Kidney capillary endothelial cell (primary cell): Measurements from ENCODE around the gene ACP5.
"Not testable (repeated sequence)": the region's sequence is repeated elsewhere in the genome, so short reads cannot be mapped to it uniquely, and the experiment has no call there.

Experiments used
- DNase-seq: peaks from one replicate; pipeline ENCODE4 v3.0.0-alpha.2; 2018; ENCODE audit warnings: low spot score

ACP5 gene

DNA sequence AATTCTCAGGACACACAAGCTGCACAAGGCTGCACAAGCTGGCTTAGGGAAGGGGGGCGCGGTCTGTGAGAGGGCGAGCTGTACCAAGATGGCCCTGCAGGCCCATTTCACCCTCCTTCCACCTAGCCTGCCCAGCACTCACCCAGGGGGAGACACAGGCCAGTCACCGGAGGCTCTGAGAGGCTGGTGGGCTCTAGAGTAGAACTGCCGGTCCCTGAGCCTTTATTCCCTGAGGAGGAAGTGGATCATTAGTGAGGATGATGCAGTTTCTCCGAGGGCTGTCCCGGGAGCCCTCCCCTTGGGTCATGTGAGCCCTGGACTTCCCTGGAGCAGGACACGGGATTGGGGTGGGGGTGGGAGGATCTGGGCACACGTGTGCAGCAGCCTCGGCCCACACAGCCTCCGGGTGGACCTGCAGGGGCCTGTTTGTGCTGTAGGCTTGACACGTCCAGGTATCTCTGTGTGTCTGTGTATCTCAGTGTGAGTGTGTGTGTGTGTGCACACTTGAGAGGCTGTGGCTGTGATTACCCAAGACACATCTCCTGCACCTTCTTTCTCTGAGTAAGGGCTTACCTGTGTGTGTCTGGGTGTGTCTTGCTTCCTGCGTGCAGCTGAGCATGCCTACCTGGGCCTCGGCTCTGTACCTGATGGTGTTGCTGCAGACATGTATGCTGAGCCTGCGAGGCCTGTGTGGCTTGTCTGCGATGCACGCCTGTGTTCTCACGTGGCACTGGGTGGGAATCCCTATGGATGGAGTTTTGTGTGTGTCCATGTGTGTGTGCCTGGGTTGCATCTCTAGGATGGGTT is at the start of gene ACP5:
TSS of gene ACP5 (minus strand) at position 195 of the 807 bp plus-strand sequence. CDS start 328 bp downstream, outside the sequence.
- DNase-seq: no peak

DNA sequence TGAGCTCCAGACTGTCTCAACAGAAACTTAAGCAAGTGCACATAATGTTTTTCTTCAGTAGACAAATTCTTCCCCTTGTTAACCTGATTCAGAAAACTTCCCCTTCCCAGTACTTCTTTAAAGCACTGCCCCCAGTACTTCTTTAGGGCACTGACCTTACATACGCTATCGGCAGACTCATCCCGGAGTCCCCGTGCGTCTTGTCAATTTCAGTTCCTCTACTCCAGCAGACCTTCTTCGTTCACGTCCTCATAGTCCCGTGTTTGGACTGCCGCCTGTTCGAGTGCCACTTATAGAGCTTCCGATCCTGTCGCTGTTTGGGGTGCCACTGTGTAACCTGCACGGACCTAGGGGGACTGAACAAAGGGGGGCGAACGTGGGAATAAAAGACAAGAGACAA is 48.8 kb upstream of the ACP5 start:
- DNase-seq: no peak

DNA sequence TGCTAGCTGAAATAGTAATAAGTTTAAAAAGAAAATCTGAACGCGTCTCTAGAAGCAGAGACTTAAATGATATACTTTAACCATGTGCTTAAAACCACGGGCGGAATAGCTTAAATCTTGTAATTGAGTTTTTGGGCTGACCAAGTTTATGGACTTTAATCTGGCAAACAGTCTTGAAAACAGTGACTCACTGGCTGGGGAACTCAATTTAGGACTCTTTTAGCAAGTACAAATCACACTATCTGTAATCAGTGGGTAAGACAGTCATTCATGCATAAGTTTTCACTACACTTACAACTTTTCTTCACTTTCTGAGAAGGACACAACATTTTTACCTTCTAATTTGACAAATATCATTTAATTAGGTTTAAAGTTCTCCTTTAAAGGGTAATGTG is 46.6 kb upstream of the ACP5 start:
- no peak for DNase-seq

DNA sequence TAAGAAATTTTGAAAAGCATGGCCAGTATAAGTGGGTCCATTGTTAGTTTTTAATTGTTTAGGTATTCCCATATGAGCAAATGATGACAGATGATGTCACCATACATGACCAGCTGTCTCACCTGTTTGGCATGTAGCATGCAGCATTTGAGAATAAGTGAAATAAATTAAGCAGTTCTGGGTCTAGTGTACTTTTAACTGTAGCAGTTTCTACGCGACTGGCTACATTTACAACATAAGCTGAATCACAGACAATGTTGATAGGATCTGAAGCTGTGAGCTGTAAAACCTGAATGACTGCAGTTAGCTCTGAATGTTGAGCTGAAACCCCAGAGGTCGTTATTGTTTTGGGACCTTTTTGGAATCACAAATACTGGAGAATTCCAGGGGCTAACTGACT is 45.0 kb upstream of the ACP5 start:
- not testable (repeated sequence) for DNase-seq

DNA sequence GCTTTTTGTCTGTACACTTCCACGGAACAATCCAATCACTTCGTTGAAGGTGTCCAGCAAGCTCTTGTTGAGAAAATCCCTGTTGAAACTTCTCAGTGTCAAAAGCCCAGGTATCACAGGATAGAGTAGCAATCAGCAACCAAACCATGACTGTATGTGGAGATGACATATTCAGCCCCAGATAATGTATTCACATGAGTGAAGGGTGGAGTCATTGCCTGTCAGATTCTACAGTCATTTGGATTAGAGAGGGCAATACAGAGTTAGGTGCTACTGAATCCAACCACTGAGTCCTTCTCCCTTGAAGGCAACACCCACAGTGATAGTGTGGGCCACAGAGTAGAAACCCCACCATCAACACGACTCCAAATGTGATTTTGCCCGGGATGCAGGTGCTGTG is 43.1 kb upstream of the ACP5 start:
- no peak for DNase-seq

DNA sequence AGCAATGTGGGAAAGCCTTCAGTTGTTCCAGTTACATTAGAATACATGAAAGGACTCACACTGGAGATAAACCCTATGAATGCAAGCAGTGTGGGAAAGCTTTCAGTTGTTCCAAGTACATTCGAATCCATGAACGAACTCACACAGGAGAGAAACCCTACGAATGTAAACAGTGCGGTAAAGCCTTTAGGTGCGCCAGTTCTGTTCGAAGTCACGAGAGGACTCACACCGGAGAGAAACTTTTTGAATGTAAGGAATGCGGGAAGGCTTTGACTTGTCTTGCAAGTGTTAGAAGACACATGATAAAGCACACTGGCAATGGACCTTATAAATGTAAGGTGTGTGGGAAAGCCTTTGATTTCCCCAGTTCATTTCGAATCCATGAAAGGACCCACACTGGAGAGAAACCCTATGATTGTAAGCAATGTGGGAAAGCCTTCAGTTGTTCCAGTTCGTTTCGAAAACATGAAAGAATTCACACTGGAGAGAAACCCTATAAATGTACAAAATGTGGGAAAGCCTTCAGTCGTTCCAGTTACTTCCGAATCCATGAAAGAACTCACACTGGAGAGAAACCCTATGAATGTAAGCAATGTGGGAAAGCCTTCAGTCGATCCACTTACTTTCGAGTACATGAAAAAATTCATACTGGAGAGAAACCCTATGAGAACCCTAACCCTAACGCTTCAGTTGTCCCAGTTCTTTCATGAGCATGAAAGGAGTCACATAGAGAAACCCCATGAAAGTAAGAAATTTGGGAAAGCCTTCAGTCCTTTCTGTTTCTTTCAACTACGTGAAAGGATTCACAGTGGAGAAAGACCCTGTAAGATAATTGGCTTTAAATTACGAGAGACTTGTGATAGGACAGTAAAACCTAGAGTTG is 40.0 kb upstream of the ACP5 start:
- no peak for DNase-seq

DNA sequence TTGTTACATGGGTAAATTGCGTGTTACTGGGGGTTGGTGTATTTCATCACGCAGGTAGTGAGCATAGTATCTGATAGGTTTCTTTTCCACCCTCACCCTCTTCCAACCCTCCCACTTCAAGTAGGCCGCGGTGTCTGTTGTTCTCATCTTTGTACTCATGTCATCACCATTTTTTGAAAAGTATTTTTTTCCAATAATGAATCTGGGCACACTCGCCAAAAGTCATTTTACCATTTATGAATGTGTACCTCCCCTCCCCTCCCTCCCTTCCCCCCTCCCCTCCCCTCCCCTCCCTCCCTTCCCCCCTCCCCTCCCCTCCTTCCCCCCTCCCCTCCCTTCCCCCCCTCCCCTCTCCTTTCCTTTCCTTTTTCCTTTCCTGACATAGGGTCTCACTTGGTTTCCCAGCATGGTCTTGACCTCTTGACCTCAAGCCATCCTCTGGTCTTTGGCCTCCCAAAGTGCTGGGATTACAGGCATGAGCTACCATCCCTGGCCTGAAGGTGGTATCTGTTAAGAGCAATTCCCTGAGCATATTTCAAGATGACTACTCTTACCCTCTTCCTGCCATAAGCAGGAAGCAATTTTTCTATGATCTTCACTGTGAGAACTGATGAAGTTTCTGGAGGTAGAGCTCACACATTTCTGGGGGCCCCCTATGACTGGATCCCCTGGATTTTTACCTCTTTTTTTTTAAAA is 35.5 kb upstream of the ACP5 start:
- no peak for DNase-seq

DNA sequence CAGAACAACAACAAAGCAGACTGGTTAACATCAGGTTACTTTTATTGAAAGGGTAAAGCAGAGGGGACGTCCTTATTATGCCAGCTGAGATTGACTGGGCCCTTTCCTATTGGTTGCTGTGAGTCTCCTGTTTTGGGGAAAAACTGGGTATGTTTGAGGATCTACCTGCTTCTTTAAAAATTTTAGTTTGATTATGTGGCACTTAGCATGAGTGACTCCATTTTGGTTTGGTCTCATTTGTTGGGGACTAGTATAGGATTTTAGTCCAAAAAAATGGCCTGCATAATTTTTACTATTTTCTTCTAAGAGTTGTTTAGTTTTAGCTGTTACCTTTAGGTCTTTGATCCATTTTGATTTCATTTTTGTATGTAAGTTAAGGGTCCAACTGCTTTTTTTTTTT is 34.3 kb upstream of the ACP5 start:
- DNase-seq: no peak

DNA sequence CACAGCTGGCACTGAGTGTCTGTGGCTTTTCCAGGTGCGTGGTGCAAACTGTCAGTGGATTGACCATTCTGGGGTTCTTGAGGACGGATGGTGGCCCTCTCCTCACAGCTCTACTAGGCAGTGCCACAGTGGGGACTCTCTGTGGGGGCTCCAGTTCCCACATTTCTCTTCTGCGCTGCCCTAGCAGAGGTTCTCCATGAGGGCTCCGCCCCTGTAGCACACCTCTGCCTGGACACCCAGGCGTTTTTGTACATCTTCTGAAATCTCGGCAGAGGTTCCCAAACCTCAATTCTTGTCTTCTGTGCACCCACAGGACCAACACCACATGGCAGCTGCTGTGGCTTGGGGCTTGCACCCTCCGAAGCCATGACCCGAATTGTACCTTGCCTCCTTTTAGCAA is 29.0 kb upstream of the ACP5 start:
- DNase-seq: no peak

DNA sequence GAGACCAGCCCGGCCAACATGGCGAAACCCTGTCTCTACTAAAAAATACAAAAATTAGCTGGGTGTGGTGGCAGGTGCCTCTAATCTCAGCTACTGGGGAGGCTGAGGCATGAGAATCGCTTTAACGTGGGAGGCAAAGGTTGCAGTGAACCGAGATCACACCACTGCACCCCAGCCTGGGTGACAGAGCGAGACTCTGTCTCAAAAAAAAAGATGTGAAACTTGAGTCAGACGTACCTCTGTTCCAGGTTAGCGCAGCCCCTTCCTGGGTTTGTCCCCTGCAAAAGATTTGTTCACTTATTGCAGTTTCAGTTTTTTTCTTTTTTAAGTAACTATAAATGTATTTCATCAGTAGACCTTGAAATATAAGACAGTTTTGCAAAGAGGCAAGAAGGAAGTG is 22.3 kb upstream of the ACP5 start:
- not testable (repeated sequence) for DNase-seq

DNA sequence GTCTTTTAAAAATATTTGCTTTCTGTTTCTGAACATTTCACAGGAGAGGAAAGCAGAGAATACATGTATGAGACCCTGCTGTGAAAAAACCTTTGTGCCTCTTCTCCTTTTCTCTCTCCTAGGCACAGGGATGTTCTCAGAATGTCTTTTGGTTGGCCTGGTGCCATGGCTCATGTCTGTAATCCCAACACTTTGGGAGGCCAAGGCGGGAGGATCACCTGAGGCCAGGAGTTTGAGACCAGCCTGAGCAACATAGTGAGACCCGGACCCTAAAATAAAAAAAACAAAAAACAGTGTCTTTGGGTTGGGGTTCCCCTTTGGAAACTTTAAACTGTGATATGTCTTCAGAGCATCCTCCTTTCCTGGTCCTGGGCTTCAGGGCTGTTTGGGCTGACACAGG is 21.3 kb upstream of the ACP5 start:
- DNase-seq: no peak

DNA sequence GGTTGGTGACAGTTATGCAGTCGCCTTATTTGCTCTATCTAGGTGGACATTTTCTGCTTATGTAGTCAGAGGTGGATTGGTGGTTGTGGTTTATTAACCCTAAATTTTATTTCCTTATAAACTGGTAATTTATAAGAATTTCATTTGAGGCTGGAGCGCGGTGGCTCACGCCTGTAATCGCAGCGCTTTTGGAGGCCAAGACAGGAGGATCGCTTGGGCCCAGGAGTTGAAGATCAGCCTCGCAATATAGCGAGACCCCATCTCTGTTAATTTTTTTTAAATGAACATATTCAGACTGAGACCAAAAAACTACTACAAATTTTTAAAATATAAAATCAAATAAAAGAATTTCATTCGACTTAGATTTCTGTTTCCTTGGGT is 20.6 kb upstream of the ACP5 start:
- no peak for DNase-seq

DNA sequence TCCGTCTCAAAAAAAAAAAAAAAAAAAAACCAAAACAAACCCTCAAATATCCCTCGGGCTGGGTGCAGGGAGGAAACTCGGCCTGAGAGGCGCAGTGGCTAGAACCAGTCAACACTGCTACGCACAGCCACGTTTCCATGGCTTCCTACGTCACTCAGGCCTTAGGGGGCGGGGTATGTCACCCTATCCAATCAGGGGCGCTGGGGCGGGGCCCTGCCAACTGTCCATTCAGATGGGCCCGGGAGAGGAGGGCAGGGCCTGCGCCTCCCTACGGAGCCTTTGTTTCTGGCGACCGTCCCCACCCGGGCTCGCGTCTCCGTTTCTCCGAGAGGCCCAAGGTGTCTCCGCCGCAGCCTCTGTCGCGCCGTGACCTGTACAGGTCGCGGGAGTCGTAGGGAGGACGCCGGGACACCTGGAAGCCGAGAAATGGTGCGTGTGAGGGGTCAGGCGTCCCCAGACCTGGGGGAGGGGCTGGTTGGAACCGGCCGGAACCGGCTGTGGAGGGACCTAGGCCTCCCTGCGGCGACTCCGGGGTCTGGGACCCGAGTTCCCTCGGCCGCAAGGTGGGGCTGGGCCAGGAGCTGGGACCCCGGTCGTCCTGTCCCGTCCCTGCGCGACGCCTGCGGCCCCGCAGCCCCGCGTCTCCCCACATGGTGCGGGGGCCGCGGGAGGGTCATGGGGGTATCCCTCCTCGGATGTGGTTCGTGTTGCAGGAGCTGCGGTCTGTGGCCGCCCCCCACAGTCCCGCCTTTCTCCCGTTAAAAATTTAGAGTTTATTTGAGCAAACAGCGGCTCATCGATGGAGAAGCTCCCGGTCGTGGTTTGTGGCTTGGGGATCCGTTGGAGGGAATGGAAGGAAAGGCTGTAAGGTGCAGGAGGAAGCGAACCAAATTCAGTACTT is 20.0 kb upstream of the ACP5 start, which contains the start of gene ZNF627:
TSS of gene ZNF627 (plus strand) at position 282 of the 901 bp plus-strand sequence. CDS start at position 427, 145 bp downstream.
- peak; percentile 95 for DNase-seq

DNA sequence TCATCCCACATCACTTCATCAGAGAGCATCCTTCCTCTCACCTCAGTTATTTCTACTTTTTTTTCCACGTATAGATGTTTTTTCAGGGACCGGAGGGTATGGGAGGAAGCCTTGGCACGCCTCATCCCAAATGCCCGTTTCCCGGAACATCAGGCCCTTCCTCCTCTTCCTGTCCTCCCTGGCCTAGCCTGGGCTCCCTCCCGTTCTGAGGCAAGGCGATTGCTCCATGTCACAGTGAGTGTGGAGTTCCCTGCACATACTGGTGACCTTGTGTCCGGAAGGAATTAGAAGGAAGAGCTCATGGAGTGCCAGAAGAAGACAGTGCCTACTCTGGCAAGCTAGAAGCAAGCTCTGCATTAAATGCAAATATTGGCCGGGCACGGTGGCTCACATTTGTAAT is 18.7 kb upstream of the ACP5 start:
- DNase-seq: no peak

DNA sequence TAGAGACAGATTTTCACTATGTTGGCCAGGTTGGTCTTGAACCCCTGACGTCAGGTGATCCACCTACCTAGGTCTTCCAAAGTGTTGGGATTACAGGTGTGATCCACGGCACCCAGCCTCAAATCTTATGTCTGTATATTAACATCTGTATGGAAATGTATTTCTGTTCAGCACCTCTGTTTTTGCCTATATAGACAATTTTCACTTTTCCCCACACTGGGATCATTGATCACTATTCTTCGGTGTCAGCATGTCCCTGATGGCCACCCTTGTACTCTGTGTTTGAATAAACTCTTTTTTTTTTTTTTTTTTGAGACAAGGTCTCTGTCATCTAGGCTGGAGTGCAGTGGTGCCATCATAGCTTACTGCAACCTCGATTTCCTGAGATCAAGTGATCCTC is 16.6 kb upstream of the ACP5 start:
- DNase-seq: no peak

DNA sequence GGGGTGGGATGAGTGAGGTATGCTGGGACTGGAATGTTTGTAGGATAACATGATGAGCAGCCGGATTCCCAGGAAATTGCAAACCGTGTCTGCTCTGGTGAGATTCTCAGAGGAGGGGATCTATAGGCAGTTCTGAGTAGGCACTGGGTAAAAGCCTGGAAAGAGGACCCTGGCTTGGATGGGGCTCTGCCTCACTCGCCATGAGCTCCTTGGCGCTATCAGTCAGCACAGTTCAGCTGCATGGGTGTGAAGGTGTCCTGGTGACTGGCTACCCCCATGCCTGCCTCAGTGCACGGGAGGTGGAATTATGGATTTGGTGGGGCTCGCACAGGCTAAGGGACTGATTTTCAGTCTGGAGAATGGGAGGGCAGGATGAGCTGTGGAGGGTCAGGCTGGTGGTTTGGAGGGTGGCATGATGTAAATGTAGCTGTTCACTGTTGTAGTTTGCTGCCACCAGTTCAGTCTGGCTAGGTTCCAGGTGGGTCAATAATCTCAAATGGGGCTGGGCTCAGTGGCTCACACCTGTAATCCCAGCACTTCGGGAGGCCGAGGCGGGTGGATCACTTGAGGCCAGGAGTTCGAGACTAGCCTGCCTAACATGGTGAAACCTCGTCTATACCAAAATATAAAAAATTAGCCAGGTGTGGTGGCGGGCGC is 10.7 kb upstream of the ACP5 start:
- no peak for DNase-seq

DNA sequence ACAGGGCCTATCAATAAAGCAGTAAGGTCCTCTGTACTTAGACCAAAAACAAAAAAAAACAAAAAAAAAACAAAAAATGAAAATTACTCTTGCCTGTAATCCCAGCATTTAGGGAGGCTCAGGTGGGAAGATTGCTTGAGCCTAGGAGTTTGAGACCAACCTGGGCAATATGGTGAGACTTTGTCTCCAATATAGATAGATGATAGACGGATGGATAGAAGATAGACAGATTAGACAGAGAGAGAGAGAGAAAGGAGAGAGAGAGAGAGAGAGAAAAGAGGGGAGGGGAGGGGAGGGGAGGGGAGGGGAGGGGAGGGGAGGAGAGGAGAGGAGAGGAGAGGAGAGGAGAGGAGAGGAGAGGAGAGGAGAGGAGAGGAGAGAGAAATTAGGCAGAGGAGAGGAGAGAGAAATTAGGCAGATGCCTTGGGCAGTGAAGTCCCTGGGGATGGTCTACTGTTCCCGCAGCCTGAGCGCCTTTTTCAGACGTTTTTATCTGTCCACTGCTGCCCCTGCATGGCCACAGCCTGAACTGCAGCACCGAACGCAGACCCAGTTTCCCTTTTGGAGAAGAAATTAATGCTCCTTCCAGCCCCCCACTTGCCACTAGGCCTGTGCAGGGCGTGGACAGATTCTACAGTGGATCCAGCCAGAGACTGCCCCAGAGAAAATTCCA is 10.0 kb upstream of the ACP5 start:
- peak; percentile 55 for DNase-seq

DNA sequence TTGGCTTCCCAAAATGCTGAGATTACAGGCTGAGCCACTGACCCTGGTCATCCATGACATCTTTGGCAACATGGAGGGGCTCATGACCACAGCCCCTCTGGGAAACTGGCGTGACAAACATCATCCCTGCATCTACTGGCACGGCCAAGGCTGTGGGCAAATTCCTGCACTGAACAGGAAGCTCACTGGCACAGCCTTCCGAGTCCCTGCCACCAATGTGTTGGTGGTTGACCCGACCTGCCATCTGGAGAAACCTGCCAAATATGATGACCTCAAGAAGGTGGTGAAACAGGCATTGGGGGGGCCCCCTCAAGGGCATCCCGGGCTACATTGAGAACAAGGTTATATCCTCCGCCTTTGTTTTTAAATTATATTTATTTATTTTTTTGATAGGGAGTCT is 8.9 kb upstream of the ACP5 start:
- DNase-seq: no peak

DNA sequence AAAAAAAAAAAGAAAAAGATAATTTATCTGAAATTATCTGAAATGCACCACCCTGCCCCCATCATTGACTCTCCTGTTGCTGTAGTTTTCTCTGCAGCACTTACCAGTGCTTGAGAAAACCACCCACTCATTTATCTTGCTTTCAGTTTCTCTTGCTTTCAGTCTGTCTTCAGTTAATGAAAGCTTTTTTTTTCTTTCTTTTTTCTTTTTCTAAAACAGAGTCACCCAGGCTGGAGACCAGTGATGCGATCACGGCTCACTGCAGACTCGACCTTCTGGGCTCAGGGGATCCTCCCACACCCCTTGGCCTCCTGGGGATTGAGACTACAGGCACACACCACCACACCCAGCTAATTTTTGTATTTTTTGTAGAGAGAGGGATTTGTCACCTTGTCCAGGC is 4.3 kb upstream of the ACP5 start:
- DNase-seq: no peak

DNA sequence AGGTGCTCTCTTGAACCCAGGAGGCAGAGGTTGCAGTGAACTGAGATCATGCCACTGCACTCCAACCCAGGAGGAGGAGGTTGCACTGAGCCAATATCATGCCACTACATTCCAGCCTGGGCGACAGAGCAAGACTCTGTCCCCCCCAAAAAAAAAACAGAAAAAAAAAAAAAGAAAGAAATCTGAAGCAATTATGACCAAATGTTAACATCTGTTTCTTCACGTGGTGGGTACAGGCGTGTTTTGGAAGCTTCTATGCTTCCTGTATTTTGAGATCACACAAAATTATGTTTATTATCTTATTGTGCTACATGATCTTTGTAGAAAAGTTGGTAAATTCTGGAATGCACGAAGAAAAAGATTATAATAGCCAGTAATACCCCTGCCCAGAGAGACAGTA is 2.7 kb upstream of the ACP5 start:
- no peak for DNase-seq
